ENCODE data around the gene ZYG11A.

GRCh38 chr1:52880206-52880605 is 37.6 kb downstream of the ZYG11A start:
- no peak for TF ChIP-seq RCOR1 (IDR thresholded peaks at IDR 0.05; ENCODE audit: low read depth, low read length)
- TF ChIP-seq CTCF (IDR thresholded peaks at IDR 0.05) = no peak
- TF ChIP-seq MAX (IDR thresholded peaks at IDR 0.05) = no peak
- TF ChIP-seq, protein P1, sequence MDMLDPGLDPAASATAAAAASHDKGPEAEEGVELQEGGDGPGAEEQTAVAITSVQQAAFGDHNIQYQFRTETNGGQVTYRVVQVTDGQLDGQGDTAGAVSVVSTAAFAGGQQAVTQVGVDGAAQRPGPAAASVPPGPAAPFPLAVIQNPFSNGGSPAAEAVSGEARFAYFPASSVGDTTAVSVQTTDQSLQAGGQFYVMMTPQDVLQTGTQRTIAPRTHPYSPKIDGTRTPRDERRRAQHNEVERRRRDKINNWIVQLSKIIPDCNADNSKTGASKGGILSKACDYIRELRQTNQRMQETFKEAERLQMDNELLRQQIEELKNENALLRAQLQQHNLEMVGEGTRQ (IDR thresholded peaks at IDR 0.05) = no peak
- TF ChIP-seq NR3C1 (IDR thresholded peaks at IDR 0.05) = no peak

Measured in A549 (cell line).